M059J (cell line): ENCODE measurements around the gene GON4L. TPM values are rescaled to one million over a fixed set of nuclear protein-coding genes. Genes with fewer than 3 reads are reported as not detected.
"Not testable (repeated sequence)": the region's sequence is repeated elsewhere in the genome, so short reads cannot be mapped to it uniquely, and the experiment has no call there.

ENCODE experiments used
- DNase-seq: peaks from one replicate; pipeline ENCODE4 v3.0.0-alpha.2; 2012; ENCODE audit warnings: low read depth
- total RNA-seq: library from RNA; depleted of rRNA; stranded (reverse); fragments of >200 nt; shearing (Covaris generic); gene quantifications from 2 replicates; pipeline ENCODE4 v1.2.3, GENCODE V29; 2014

The GON4L gene
- total RNA-seq, 1 experiment from 2014 or later: 22.0 TPM

GRCh38 chr1:155748141-155748540 is 108.9 kb downstream of the GON4L start:
- DNase-seq: peak; percentile 50

- not testable (repeated sequence) for DNase-seq
Observed at GRCh38 chr1:155747586-155747985, 109.4 kb downstream of the GON4L start.

- DNase-seq: peak; percentile 98
Observed at GRCh38 chr1:155745284-155746228, 111.5 kb downstream of the GON4L start.

- DNase-seq: no peak
Observed at GRCh38 chr1:155744711-155745283, 112.2 kb downstream of the GON4L start.

- no peak for DNase-seq
Observed at GRCh38 chr1:155741908-155742307, 115.1 kb downstream of the GON4L start.

DNA sequence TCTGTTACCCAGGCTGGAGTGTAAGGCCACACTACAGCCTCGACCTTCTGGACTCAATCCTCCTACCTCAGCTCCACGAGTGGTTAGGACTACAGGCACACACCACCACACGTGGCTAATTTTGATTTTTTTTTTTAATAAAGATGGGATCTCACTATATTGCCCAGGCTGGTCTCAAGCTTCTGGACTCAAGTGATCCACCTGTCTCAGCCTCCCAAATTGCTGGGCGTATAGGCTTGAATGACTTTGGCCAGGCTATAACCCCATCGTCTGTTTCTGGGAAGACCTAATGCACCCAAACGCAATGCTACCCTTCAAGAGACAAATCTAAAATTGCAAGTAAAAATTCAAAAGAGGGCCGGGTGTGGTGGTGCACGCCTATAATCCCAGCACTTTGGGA is 116.0 kb downstream of the GON4L start:
- no peak for DNase-seq

GRCh38 chr1:155729031-155729898 is 127.7 kb downstream of the GON4L start:
- peak; percentile 57 for DNase-seq

DNA sequence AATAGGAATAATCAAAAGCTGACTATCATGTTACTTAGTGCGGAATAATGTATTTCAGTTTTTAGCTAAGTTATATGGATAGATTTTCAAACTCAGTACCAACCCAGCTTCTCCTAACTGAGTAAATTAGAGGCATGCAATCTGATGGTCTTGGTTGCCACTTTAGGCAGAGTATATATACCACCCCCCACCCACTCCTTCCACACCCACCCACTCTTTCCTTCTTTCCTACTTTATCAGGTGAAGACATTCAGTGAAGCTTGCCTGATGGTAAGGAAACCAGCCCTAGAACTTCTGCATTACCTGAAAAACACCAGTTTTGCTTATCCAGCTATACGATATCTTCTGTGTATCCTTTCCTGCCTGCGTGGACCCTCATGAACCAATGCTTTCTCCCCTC is 131.9 kb downstream of the GON4L start:
- DNase-seq: no peak

GRCh38 chr1:155719703-155720102 is 137.3 kb downstream of the GON4L start:
- no peak for DNase-seq

- not testable (repeated sequence) for DNase-seq
Observed at GRCh38 chr1:155718524-155719115, 138.4 kb downstream of the GON4L start.

GRCh38 chr1:155717041-155717440 is 140.0 kb downstream of the GON4L start:
- no peak for DNase-seq

GRCh38 chr1:155715777-155716176 is 141.2 kb downstream of the GON4L start:
- no peak for DNase-seq

DNA sequence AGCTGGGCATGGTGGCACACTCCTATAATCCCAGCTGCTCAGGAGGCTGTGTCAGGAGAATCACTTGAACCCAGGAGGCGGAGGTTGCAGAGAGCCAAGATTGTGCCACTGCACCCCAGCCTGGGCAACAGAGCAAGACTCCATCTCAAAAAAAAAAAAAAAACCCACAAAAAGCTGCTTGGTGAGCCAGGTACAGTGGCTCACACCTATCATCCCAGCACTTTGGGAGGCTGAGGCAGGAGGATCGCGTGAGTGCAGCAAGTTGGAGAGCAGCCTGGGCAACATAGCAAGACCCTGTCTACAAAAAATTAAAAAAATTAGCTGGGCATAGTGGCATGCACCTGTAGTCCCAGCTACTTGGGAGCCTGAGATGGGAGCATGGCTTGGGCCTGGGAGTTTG is 142.0 kb downstream of the GON4L start:
- not testable (repeated sequence) for DNase-seq

DNA sequence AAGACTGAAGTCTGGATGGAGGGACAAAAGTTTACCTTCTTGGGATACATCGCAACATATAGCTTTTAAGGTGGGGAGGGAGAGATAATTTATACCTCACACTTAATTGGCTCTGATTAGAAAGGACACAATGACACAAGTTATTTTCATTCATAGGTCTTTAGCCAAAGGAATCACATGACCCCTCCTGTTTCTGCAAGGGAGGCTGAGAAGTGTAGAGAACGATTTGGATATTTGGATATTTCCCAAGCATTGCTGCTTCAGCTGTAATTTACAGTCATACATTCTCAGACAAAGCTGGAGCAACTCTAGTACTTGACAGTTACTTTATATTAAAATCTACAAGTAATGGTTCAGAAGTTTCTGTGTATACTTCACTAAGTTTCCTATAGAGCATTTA is 143.9 kb downstream of the GON4L start:
- no peak for DNase-seq

GRCh38 chr1:155712636-155713035 is 144.4 kb downstream of the GON4L start:
- DNase-seq: peak; percentile 12

GRCh38 chr1:155711457-155711856 is 145.6 kb downstream of the GON4L start:
- not testable (repeated sequence) for DNase-seq

GRCh38 chr1:155709391-155709790 is 147.6 kb downstream of the GON4L start:
- no peak for DNase-seq

- peak; percentile 72 for DNase-seq
Observed at GRCh38 chr1:155706139-155706538, 150.9 kb downstream of the GON4L start.

DNA sequence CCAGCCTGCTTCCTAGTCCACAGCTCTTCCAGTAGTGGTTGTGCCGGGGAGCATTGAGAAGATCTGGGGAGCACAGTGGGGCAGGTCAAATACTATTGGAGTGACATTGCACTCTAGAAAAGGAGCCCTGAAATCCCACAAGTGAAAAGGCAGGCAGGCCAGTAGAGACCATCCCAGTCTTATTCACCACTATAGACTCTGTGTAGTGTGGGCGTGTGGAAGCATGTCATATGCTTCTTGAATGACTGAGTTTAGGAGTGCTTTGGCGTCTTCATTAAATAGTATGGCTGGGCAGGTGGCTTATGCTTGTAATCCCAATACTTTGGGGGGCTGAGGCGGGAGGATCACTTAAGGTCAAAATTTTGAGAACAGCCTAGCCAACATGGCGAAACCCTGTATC is 152.6 kb downstream of the GON4L start:
- not testable (repeated sequence) for DNase-seq

- DNase-seq: no peak
Observed at GRCh38 chr1:155703216-155703615, 153.8 kb downstream of the GON4L start.

- not testable (repeated sequence) for DNase-seq
Observed at GRCh38 chr1:155701675-155702074, 155.3 kb downstream of the GON4L start.
